Right renal cortex interstitium (tissue), 3 donors: ENCODE data around the gene MISP3. TPM values are rescaled to one million over a fixed set of nuclear protein-coding genes. Genes with fewer than 3 reads are reported as not detected.

Source experiments
- DNase-seq, 3 donors: peaks; one replicate each; pipeline ENCODE4 v3.0.0-alpha.2; 2013; ENCODE audit warnings: low read depth in 3 of 3, low spot score in 2 of 3
- polyA plus RNA-seq, 3 donors: library from polyadenylated mRNA; unstranded; fragments of 120-200 nt; gene quantifications; one replicate each; pipeline ENCODE4 v1.2.1, GENCODE V29; 2013; ENCODE audit not compliant: insufficient read length in 3 of 3

Gene MISP3
- polyA plus RNA-seq, 3 donors = 4.7 to 7.0 (median 5.0) TPM

DNA sequence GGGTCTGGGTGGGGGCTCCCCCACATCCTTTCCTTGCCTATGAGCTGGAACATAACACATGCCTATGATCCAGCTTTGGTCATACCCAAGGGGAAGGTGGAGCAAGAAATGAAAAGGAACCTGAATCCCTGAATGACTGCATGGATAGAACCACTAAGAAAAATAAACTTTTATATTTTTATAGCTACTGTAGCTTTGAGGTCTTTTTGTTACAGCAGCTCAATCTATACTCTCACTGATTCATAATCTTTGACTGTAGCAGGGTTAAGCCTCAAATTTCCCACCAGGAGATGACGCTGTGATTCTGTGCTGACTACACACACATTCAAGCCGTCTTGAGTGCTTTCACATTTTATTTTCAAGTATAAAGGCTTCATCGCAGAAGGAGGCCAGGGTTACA lies 19.6 kb upstream of the MISP3 start:
- no peak for DNase-seq

DNA sequence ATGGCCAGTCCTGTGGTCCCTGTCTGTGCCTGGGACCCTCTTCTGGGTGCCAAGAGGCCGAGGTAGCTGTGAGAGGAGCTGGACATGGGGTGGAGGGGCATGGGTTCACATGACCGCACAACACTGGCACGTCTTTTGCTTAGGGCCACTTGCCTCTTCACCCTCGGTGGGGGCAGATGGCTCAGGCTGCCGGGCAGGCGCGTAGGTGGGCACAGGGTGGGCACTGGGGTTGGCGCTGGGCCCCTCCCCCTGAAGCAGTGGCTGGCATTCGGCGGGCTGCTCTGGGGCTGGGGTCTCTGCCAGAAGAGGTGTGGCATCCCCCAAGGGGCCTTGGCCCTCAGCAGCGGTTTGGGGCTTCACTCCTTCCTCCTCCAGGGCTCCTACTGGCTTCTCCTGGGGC lies 19.1 kb upstream of the MISP3 start:
- no peak for DNase-seq

DNA sequence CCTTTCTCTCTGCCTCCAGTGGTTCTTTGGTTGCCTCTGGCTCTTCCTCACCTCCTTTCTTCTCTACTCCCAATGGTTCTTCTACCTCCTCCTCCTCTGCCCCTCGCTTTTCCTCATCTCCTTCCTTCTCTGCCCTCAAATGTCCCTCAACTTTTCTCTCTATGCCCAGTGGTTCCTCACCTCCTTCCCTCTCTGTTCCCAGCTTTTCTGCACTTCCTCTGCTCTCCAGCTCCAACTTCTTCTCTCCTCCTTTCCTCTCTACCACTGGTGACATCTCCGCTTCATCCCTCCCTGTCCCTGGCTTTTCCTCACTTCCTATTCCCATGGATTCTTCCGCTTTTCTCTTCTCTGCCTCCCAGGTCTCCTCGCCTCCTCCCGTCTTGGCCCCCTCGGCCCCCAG lies 18.5 kb upstream of the MISP3 start:
- no peak for DNase-seq

DNA sequence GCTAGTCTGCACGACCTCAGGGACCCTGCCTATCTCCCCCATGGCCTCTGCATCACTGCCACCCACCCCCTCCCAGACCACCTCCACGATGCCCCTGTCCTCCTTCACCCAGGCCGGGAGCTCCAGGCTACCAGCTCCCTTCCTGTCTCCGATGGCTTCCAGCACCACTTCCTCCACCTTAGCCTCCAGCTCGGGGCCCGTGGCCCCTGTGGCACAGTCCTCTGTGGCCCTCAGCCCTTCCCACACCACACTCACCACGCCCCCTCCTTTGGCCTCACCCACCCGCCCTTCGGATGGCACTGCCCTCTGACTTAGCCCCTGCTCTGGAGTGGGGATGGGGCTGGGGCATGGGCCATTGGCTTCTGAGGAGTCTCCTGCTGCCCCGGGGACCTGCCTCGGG lies 17.9 kb upstream of the MISP3 start:
- no peak for DNase-seq

DNA sequence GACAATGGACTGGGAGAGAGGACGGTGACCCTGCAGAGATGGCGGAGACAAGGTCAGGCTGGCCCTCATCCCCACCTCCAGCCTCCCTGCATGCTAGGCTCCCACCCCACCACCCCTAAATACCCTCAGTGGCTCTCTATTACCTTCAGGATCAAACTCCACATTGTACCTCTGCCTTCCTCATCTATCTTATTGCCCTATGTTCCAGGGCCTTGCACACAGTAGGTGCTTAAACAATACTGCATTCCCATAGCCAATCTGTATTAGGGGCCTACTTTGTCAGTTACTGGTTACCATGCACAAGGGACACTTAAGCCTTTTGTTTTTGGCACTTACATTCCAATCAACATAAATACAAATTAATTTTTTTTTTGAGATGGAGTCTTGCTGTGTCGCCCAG lies 17.2 kb upstream of the MISP3 start:
- no peak for DNase-seq

DNA sequence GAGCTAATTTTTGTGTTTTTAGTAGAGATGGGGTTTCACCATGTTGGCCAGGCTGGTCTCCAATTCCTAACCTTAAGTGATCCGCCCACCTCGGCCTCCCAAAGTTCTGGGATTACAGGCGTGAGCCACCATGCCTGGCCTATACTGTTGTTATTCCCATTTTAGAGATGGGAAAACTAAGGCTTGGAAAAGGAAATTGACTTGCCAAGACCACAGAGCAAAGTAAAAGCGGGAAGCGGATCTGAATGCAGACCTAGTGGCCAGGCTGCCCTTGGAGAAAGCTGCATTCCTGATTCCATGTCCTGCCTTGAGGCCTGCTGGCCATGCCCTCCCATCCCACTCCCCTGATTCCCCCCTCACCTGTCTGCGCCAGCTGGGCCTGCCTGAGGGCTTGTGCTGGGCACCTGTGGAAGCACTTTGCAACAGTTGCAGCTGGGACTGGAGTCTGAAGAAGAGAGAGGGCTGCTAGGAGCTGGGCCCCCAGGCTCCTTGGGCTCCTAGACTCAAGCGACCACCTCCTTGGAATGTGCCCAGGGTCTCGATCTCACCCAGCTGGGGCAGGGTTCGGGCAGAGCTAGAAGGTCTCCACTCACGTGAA lies 16.4 kb upstream of the MISP3 start:
- no peak for DNase-seq

DNA sequence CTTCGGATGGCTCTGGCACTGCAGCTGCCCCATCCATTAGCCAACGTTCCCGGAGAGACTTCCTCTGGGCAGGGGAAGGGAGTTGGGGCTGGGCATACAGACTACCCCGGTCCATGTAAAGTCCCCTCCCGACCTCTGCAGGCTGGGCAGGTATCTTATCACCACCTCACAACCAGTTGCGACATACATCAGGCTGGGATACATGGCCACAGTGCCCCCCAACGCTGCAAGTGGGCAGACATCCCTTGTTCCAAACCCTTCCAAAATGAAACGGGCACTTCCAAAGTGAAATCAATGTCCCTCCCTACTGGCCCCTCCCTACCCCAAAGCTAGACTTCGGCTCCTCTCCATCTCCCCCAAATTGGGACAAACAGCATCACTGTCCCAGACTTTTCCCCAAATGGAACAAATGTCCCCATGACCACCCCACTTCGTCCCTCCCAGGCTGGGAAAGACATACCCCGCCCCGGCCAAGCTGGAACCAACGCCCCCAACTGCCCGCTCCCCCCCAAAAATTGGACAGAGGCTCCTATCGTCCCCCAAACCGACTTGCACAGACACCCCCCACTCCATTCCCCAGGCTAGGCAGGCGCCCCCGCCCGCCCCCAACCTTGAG lies 15.7 kb upstream of the MISP3 start:
- no peak for DNase-seq

DNA sequence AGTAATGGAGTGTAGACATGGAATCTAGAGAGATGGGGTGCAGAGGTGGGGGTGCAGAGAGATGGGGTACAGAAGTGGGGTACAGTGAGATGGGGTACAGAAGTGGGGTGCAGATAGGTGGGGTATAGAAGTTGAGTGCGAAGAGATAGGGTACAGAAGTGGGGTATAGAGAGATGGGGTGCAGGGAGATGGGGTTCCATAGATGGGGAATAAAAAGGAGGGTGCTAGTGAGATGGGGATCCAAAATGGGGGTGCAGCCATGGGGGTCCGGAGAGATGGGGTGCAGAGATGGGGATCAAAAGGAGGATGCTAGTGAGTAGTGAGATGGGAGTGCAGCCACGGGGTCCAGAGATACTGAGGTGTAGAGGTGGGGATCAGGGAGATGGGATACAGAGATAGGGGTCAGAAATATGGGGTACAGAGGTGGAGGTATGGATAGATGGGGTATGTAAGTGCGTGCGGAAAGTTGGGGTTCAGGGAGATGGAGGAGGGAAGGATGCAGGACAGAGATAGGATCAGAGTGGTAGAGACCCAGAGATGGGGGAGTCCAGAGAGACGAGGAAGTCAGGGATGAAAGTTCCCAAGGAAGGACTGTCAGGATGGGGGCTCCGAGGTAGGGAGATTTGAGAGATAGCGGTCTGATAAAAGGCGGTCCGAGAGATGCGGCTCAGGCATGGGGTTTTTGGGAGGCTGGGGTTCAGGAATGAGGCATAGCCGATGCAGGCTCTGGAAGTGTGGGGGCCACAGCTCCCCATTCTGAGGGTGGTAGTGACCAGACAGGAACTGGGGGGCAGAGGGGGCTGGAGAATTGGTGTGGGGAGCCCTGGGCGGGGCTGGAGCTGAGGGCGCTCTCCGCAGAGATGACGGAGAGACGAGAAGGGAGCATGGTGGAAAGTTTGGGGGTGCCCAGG lies 14.1 kb upstream of the MISP3 start:
- DNase-seq = no peak

DNA sequence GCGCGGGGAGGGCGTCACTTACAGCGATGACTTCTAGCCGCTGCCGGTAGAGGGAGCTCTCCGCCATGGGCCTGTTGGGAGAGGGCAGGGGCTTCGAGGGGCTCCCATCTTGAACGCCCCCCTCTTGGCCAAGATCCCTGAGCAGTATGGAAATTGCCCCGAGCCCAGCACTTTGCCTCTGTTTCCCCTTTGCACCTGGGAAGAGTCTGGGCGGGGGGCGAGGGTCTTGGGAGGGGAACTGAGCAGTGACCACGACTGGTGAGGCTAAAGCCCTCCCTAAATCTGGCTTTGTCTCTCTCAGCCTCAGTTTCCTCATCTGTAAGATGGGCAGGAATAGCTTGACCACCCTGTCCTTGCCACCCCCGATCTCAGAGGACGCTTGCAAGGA lies 13.5 kb upstream of the MISP3 start:
- DNase-seq = no peak

DNA sequence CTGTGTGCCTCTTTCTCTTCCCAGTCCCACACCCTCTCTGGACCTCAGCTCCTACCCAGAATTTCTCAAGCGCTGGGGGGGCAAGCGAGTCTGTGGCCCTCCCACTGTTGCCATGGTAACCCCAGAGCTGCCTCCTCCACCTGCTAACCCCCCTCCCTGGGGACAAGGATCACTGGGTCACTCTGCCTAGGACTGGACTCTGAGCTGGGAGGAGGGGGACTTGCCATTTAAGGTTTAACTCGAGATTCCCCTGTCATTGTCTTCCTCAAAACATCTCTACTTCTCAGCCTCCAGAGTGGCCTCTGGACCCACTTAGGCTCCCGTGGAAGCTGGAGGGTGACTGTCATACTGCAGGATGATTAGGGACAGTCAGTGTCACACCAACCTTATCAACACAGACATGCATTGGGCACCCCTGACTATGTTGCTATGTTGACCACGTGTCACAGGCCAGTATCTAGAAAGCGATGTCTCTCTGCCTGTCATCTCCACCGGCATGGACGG lies 12.9 kb upstream of the MISP3 start:
- no peak for DNase-seq

DNA sequence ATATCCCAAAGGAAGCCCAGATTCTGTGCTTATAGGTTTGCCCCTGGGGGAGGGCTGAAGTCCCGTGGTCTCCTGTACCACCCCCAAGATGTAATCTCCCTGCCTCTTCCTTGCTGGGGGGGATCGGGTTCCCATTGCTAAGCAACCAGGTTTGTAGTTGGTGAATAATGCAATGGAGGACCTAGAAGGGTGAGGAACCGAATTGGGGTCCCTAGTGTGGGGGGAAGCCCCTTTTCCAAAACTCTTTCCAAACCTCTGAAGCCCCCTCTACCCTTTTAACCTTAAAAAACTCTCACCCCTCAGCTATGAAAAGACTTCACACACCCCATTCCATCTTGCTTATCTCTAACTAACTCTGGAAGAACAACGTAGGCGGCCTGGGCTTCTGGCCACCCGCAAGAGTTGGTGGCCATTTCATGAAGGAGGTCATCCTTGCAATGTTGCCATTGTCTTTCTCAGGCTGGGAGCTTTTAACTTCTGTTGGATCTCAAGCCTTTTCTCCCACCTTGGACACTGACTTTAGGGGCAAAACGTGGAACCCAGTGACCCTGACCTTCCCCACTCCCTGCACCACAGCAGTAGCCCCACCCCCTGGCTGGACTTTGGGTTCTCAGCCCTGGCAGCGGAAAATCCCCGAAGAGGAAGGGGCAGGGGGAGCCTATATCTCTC lies 11.4 kb upstream of the MISP3 start:
- DNase-seq = no peak

DNA sequence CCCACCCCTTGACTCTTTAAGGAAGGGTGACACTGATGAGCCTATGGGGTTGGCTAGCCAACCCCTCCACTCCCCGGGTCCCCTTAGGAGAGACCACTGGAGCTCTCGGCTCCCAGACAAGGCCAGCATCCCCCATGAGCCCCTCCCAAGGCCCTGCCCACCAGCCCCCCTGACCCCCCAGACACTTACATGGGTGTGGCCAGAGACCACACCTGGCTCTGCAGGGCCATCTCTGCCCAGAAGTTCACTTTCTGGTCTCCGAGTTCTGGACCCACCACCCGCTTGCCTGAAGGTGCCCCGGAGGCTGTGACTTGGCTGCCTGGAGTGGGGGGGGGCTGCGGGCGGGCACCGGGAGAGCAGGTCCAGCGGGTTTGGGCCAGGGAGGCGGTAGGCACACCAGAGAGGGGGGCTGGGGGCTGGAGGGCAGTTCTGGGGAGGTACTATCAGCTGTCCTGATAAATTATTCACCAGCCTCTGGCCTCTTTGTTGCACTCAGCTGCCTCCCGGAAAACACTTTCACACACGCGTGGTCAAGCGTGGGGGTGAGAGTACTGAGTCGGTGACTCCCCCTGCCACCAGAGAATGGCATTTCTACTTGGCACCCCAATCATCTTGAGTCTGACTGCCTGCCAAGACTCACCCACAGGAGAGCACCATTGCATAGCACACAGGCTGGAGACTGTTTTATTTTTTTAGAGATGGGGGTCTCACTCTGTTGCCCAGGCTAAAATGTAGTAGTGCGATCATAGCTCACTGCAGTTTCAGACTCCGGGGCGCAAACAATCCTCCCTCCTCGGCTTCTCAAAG lies 10.6 kb upstream of the MISP3 start, which contains the start of gene PALM3:
Gene PALM3, minus strand, starts transcription at position 326 of the 807 bp plus-strand sequence. Its CDS starts 96 bp downstream, at position 230.
- DNase-seq = no peak

DNA sequence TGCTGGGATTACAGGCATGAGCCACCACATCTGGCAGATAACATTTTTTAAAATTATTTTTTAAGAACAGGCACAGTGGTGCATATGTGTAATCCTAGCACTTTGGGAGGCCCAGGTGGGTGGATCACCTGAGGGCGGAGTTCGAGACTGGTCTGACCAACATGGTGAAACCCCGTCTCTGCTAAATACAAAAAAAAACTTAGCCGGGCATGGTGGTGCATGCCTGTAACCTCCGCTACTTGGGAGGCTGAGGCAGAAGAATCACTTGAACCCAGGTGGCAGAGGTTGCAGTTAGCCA lies 10.1 kb upstream of the MISP3 start:
- DNase-seq = no peak

DNA sequence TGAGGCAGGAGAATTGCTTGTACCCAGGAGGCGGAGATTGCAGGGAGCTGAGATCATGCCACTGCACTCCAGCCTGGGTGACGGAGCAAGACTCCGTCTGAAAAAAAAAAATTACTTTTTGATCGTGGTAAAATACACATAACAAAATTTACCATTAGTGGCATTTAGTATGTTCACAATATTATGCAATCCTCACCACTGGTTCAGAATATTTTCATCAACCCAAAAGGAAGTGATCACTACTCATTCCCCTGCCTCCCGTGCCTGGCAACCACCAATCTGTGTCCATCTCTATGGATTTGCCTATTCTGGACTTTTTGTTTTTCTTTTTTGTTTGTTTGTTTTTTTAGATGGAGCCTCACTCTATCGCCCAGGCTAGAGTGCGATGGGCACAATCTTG lies 9.5 kb upstream of the MISP3 start:
- no peak for DNase-seq

DNA sequence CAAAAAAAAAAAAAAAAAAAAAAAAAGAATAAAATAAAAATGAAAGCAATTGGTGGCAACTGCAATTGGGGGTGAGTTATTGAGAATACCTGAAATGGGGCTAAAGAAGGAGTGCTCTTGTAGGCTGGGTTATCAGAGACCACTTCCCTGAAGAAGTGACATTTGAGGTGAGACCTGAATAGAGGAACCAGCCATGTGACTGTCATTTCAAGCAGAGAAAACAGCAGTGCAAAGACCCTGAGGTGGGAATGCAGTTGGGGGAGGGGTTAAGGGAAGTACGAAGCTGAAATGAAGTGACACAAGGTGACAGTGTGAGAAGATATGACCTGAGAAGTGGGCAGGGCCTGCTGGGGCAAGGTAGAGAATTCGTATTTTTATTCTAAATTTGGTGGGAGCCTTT lies 6.5 kb upstream of the MISP3 start:
- no peak for DNase-seq

DNA sequence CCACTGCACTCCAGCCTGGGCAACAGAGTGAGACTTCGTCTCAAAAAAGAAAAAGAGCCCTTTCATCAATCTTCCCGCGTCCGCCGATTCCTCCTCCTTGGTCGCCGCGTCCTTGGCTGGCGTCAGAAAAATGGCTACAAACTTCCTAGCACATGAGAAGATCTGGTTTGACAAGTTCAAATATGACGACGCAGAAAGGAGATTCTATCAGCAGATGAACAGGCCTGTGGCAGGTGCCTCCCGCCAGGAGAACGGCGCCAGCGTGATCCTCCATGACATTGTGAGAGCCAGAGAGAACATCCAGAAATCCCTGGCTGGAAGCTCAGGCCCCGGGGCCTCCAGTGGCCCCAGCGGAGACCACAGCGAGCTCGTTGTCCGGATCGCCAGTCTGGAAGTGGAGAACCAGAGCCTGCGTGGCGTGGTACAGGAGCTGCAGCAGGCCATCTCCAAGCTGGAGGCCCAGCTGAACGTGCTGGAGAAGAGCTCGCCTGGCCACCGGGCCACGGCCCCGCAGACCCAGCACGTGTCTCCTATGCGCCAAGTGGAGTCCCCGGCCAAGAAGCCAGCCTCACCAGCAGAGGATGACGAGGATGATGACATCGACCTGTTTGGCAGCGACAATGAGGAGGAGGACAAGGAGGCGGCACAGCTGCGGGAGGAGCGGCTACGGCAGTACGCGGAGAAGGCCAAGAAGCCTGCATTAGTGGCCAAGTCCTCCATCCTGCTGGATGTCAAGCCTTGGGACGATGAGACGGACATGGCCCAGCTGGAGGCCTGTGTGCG lies 2.1 kb upstream of the MISP3 start:
- no peak for DNase-seq

DNA sequence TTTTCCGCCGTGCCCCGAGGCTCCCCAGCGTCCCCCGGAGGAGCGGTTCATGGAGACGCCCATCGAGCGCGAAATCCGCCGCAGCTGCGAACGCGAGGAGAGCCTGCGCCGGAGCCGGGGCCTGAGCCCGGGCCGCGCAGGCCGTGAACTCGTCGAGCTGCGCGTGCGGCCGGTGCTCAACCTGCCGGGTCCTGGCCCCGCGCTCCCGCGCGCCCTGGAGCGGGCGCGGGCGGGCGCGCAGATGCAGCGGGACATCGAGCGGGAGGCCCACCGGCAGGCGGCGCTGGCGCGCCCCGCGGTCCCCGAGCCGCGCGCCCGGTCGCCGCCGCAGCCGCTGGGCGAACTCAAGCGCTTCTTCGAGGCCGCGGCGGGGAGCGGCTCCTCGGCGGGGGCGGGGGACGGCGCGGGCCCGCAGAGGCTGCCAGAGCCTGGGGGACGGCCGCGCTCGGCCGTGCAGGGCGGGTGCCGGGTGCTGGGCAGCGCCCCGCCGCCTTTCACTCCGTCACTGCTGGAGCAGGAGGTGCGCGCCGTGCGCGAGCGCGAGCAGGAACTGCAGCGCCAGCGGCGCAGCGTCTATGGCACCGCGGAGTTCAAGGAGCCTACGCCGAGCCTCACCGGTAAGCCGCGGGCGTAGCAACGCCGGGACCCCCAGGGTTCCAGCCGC lies 807 bp downstream of the MISP3 start:
- DNase-seq = no peak

DNA sequence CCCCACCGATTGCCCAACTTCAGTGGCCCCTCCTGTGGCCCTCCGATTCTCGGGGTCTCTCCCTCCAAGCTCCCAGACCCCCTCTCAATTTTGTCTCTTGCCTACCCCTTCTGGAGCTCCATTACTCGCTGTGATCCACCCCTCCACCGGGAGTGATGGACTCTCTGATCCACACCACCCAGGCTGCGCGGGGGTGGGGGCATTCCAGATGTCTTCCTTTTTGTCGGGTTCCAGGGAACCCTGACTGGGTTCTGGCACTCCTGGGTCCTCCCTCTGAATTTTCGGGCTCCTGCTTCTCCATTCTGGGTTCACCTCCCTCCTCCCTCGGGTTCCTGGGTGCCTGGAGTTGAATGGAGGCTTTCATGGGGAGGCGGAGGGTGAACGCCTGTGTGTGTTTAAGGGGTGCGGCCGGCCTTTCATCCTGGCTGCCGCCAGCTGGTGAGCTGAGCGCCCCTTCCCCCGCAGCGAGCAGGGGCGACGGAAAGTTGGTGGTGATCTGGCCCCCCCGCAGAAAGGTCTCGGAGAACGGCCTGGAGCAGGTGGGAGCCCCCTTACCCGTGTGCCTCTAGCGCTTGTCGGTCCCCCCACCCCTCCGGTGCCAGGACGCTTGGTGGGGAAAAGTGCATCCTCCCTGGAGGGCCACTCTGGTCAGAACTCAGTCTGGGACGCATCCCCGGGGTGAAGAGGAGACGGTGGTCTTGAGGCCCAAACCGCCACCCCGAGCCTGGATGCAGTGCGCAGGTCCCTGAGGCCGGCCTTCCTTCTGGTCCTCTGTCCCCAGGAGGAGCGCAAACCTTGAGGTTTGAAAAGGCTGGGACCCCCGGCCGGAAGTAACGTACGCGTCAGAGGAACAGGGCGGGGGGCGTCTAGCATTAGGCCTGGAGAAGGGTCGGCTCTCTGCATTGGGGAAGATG lies 1.6 kb downstream of the MISP3 start:
- DNase-seq = no peak
